Osteoblast (primary cell): ENCODE data around the gene PLA2G2A. TPM values are rescaled to one million over a fixed set of nuclear protein-coding genes. Genes with fewer than 3 reads are reported as not detected.

Experiments
- DNase-seq: peaks from one replicate; pipeline ENCODE4 v3.0.0; 2011; ENCODE audit warnings: low spot score, mixed read lengths; ENCODE audit not compliant: insufficient read length; ENCODE audit errors: missing footprints
- H2AFZ ChIP-seq: 2 replicates; pipeline ENCODE4 v1.6.0; 2011; ENCODE audit warnings: mild to moderate bottlenecking, low read length
- H3K27ac ChIP-seq: 2 replicates; pipeline ENCODE4 v1.5.1; 2011; ENCODE audit warnings: mild to moderate bottlenecking, low read depth, low read length, moderate library complexity
- H3K27me3 ChIP-seq: 2 replicates; pipeline ENCODE4 v1.6.0; 2012; ENCODE audit warnings: mild to moderate bottlenecking, control low read depth, inconsistent platforms, low read length, moderate library complexity; ENCODE audit not compliant: insufficient read depth
- H3K36me3 ChIP-seq: 2 replicates; pipeline ENCODE4 v1.5.1; 2011; ENCODE audit warnings: mild to moderate bottlenecking, low read length, control low read depth, moderate library complexity; ENCODE audit not compliant: insufficient read depth
- H3K4me1 ChIP-seq: 2 replicates; pipeline ENCODE4 v1.5.1; 2011; ENCODE audit warnings: mild to moderate bottlenecking, low read length, control low read depth, moderate library complexity; ENCODE audit not compliant: insufficient read depth
- H3K4me2 ChIP-seq: 2 replicates; pipeline ENCODE4 v1.6.0; 2011; ENCODE audit warnings: mild to moderate bottlenecking, low read length; ENCODE audit not compliant: insufficient read depth
- H3K4me3 ChIP-seq: fragments of 200-600 bp; sonication (generic); 3 replicates; pipeline ENCODE4 v1.5.1; 2012; ENCODE audit warnings: mild to moderate bottlenecking, low read length, inconsistent platforms; ENCODE audit not compliant: insufficient read depth
- H3K79me2 ChIP-seq: 2 replicates; pipeline ENCODE4 v1.6.0; 2012; ENCODE audit warnings: mild to moderate bottlenecking, low read length, control low read depth, inconsistent platforms; ENCODE audit not compliant: insufficient read depth
- H3K9me3 ChIP-seq: 2 replicates; pipeline ENCODE4 v1.5.1; 2011; ENCODE audit warnings: low read depth, low read length, control low read depth
- H4K20me1 ChIP-seq: 2 replicates; pipeline ENCODE4 v1.6.0; 2012; ENCODE audit warnings: mild to moderate bottlenecking, low read length, control low read depth; ENCODE audit not compliant: insufficient read depth
- total RNA-seq: library from RNA; depleted of rRNA; stranded (reverse); fragments of >200 nt; gene quantifications from 2 replicates; pipeline ENCODE4 v1.2.3, GENCODE V29; 2012
- TF ChIP-seq, protein P1 (sequence below): IDR thresholded peaks from 2 replicates; pipeline ENCODE4 v1.5.1; 2011; ENCODE audit warnings: mild to moderate bottlenecking, low read depth, low read length, moderate library complexity; ENCODE audit errors: extremely low read depth

Gene PLA2G2A
- total RNA-seq, 1 donor: not detected

DNA sequence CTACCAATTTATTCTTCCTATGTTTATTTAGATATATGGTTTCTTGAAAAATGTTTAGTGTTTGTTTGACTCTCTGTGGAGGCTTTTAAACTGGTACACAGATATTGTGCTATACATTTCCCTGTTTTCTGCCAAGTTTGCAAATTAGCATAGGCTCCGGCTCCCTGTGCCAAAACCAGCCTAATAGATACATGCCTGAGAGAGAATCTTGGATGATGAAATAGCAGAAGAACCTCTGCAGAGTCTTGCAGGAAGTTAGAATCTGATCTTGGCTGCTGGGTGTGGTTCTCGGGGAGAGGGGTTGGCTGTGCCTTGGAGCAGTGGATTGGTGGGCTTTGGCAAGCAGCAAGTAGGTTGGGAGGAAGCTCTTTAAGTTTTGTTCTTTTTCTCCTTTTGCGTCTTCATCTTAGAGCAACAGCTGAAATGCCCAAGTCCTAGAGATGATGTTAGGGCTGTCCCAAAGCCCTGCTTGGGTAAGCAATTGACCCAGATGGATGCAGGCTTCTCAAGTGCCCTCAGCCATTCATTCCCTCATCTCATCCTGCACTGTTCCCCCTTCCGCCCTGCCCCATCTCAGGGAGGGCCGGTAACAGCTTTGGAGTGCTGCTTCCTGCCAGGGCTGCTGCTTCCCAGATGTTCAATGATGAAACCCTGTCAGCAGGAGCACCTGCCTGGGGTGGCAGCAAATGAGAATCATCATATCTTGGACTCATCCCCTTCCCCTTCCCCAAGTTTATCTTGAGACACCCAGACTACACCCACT lies 9.3 kb downstream of the PLA2G2A start:
- Histone ChIP-seq H3K9me3 (no peaks in the 10 kb centered on the region), H3K4me2 (no peak overlapping the region), H3K4me1 (no peaks in the 10 kb centered on the region), H2AFZ (no peak overlapping the region), H4K20me1 (no peaks in the 10 kb centered on the region), H3K4me3 (no peak overlapping the region), H3K27me3 (peaks cover 20% of the 10 kb centered on the region), H3K79me2 (no peaks in the 10 kb centered on the region), H3K27ac (no peak overlapping the region), H3K36me3 (no peaks in the 10 kb centered on the region)
- TF ChIP-seq, protein P1, sequence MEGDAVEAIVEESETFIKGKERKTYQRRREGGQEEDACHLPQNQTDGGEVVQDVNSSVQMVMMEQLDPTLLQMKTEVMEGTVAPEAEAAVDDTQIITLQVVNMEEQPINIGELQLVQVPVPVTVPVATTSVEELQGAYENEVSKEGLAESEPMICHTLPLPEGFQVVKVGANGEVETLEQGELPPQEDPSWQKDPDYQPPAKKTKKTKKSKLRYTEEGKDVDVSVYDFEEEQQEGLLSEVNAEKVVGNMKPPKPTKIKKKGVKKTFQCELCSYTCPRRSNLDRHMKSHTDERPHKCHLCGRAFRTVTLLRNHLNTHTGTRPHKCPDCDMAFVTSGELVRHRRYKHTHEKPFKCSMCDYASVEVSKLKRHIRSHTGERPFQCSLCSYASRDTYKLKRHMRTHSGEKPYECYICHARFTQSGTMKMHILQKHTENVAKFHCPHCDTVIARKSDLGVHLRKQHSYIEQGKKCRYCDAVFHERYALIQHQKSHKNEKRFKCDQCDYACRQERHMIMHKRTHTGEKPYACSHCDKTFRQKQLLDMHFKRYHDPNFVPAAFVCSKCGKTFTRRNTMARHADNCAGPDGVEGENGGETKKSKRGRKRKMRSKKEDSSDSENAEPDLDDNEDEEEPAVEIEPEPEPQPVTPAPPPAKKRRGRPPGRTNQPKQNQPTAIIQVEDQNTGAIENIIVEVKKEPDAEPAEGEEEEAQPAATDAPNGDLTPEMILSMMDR: no peak
- DNase-seq: no peak

GRCh38 chr1:19967808-19968207 lies 11.6 kb downstream of the PLA2G2A start:
- DNase-seq: no peak
- H3K36me3 ChIP-seq: no peaks in the 10 kb centered on the region

DNA sequence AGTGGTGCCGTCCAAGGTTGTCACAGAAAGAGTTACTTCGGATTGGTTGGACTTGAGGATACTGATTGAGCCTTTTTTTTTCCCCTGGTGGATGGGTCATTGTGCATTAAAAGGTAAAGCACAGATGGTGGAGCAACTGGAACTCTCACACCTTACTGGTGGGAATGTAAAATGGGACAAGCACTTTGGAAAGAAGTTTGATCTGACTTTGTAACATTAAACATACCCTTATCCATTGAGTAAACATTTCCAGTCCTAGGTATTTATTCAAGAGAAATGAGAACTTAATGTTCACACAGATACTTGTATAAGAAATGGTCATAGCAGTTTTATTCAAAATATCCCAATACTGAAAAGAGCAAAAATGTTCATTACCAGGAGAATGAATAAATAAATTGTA lies 14.9 kb downstream of the PLA2G2A start:
- Histone ChIP-seq H3K4me1 (no peaks in the 10 kb centered on the region), H3K27me3 (peaks cover 37% of the 10 kb centered on the region), H3K36me3 (no peaks in the 10 kb centered on the region), H3K9me3 (peaks cover 4% of the 10 kb centered on the region), H3K79me2 (no peaks in the 10 kb centered on the region), H3K4me2 (no peak overlapping the region), H4K20me1 (no peaks in the 10 kb centered on the region), H3K27ac (no peak overlapping the region), H3K4me3 (no peak overlapping the region), H2AFZ (no peak overlapping the region)
- no peak for DNase-seq
- TF ChIP-seq, protein P1: no peak

More at GRCh38 chr1:19967808-19968207, 11.6 kb downstream of the PLA2G2A start:
- no peaks in the 10 kb centered on the region for H4K20me1 ChIP-seq
- no peak overlapping the region for H3K4me3 ChIP-seq
- TF ChIP-seq, protein P1: no peak
- no peak overlapping the region for H3K4me2 ChIP-seq
- peaks cover 38% of the 10 kb centered on the region for H3K27me3 ChIP-seq
- H3K4me1 ChIP-seq: no peaks in the 10 kb centered on the region
- no peaks in the 10 kb centered on the region for H3K79me2 ChIP-seq
- H3K9me3 ChIP-seq: peaks cover 4% of the 10 kb centered on the region
- H2AFZ ChIP-seq: no peak overlapping the region
- H3K27ac ChIP-seq: no peak overlapping the region

DNA sequence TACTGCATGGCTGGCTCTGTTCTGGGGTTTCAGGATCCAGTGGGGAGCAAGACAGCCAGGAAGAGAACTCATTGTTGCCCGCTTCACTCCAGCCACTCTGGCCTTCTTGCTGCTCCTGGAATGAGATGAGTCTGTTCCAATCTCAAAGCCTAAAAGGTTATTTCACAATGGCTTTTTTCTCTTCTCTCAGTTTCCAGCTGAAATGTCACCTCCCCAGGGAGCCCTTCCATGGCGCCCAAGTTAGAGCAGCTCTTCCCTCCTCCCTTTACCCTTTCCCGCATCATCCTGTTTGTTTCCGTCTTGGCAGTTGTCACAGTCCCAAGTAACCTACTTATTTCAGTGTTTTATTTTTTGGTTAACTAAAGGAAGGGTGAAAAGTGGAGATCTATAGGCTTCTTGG lies 15.8 kb downstream of the PLA2G2A start:
- TF ChIP-seq, protein P1: no peak
- Histone ChIP-seq H3K36me3 (no peaks in the 10 kb centered on the region), H3K4me2 (no peak overlapping the region), H3K4me1 (no peaks in the 10 kb centered on the region), H3K27ac (no peak overlapping the region), H3K27me3 (peaks cover 37% of the 10 kb centered on the region), H4K20me1 (no peaks in the 10 kb centered on the region), H3K9me3 (peaks cover 4% of the 10 kb centered on the region), H3K4me3 (no peak overlapping the region), H2AFZ (no peak overlapping the region), H3K79me2 (no peaks in the 10 kb centered on the region)
- DNase-seq: no peak
